HG02571 (cell line): Measurements from ENCODE around the gene TMEM234.

Experiments used
- ATAC-seq: cut with Tn5 transposase; IDR thresholded peaks from one replicate; pipeline ENCODE4 v1.9.1; 2021; ENCODE audit warnings: mild to moderate bottlenecking, moderate library complexity; ENCODE audit not compliant: unreplicated experiment

Gene TMEM234

GRCh38 chr1:32240140-32240951 lies 18.2 kb upstream of the TMEM234 start:
- no peak for ATAC-seq

- ATAC-seq = no peak
These were observed 17.6 kb upstream of the TMEM234 start for GRCh38 chr1:32239790-32240139.

- no peak for ATAC-seq
These were observed 17.2 kb upstream of the TMEM234 start for GRCh38 chr1:32239337-32239736.

- no peak for ATAC-seq
These were observed 12.6 kb upstream of the TMEM234 start for GRCh38 chr1:32234792-32235191.

GRCh38 chr1:32232558-32233304 lies 10.6 kb upstream of the TMEM234 start:
- no peak for ATAC-seq

- ATAC-seq = no peak
These were observed 9.8 kb upstream of the TMEM234 start for GRCh38 chr1:32231843-32232432.

- no peak for ATAC-seq
These were observed 6.6 kb upstream of the TMEM234 start for GRCh38 chr1:32228771-32229170.

- no peak for ATAC-seq
These were observed 2.1 kb upstream of the TMEM234 start for GRCh38 chr1:32224285-32224684.

- ATAC-seq = no peak
These were observed 1.5 kb upstream of the TMEM234 start for GRCh38 chr1:32223683-32224082.

- no peak for ATAC-seq
These were observed 573 bp downstream of the TMEM234 start for GRCh38 chr1:32221581-32221979.

GRCh38 chr1:32220746-32221580 lies 1.2 kb downstream of the TMEM234 start:
- no peak for ATAC-seq

GRCh38 chr1:32219022-32219421 lies 3.1 kb downstream of the TMEM234 start:
- ATAC-seq = no peak

- no peak for ATAC-seq
These were observed 5.6 kb downstream of the TMEM234 start for GRCh38 chr1:32216566-32216965.

GRCh38 chr1:32215629-32216480 lies 6.3 kb downstream of the TMEM234 start:
- ATAC-seq = no peak

GRCh38 chr1:32208891-32209328 lies 13.2 kb downstream of the TMEM234 start, which contains the start of gene DCDC2B:
TSS of gene DCDC2B (plus strand) at chr1:32209089. CDS start at chr1:32209094, 5 bp downstream.
- ATAC-seq = no peak

- ATAC-seq = no peak
These were observed 13.7 kb downstream of the TMEM234 start for GRCh38 chr1:32208469-32208868.

- ATAC-seq = peak; percentile 39
These were observed 16.5 kb downstream of the TMEM234 start, which contains the start of gene IQCC for GRCh38 chr1:32205401-32206370. TSS of gene IQCC (plus strand) at chr1:32205671. CDS start at chr1:32205682, 11 bp downstream.

- no peak for ATAC-seq
These were observed 17.2 kb downstream of the TMEM234 start for GRCh38 chr1:32204943-32205361.
